ENCODE data around the gene NCAN. TPM values are rescaled to one million over a fixed set of nuclear protein-coding genes. Genes with fewer than 3 reads are reported as not detected.

The NCAN gene
- polyA plus RNA-seq, 1 donor (not counting 4 experiments of a cell fraction or from before 2014, with no cell fraction given): not detected

DNA sequence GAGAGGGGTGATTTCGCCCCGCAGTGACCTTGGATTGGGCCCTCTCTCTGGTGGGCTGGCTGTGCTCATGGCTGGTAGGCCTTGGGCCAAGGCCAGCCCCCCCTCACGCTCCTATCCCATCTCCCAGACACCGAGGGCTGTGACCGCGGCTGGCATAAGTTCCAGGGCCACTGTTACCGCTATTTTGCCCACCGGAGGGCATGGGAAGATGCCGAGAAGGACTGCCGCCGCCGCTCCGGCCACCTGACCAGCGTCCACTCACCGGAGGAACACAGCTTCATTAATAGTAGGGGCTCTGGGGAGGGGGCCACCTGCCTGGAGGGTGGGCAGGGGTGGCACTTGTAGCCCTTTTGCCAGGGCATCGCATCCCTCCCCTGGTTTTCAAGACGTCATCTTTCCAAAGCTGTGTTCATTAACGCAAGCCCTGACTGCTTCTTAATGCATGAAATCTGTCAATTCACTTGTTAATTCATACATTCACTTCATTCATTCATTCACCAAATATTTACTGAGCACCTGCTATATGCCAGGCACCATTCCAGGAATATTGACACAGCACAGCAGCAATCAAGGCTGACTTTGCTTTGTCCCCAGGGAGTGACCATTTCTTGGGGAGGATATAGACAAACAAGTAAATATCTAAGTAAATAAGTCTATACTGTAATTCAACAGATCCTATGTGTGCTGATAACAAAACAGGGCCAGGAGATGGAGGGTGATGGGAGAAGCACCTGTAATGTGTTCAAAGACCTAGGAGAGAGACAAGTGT, 26.6 kb downstream of the NCAN start:
- Histone ChIP-seq H3K4me3 (ENCODE audit: control insufficient read depth in 2 of 3, extremely low read depth in 1 of 3, insufficient read depth in 2 of 3, low read depth in 1 of 3, low read length in 3 of 3) (no peak overlapping the region), H3K9me3 (ENCODE audit: control insufficient read depth, low read depth, low read length) (peaks cover 12% of the 10 kb centered on the region), H4K20me1 (ENCODE audit: control insufficient read depth, extremely low read depth, insufficient read depth, low read length) (no peaks in the 10 kb centered on the region), H3K9ac (ENCODE audit: control insufficient read depth, extremely low read depth, insufficient read depth, low read length) (no peak overlapping the region), H3K27ac (ENCODE audit: control insufficient read depth, insufficient read depth, low read length) (no peak overlapping the region), H3K27me3 (ENCODE audit: control insufficient read depth, extremely low read depth, insufficient read depth, low read length) (peaks cover 6% of the 10 kb centered on the region), H3K4me2 (ENCODE audit: control insufficient read depth, extremely low read depth, insufficient read depth, low read depth, low read length) (no peak overlapping the region), H2AFZ (ENCODE audit: control insufficient read depth, low read length) (no peak overlapping the region), H3K79me2 (ENCODE audit: control insufficient read depth, insufficient read depth, low read length) (no peaks in the 10 kb centered on the region), H3K36me3 (ENCODE audit: control insufficient read depth in 2 of 2, extremely low read depth in 1 of 2, insufficient read depth in 2 of 2, low read length in 2 of 2) (no peaks in the 10 kb centered on the region), H3K9me1 (ENCODE audit: control insufficient read depth, extremely low read depth, insufficient read depth, low read length) (no peaks in the 10 kb centered on the region), H3K4me1 (ENCODE audit: control insufficient read depth, extremely low read depth, insufficient read depth, low read length) (no peaks in the 10 kb centered on the region)
- DNase-seq (ENCODE audit: low read depth, low spot score) (no peak), FAIRE-seq (no peak)
- TF ChIP-seq, protein P1, sequence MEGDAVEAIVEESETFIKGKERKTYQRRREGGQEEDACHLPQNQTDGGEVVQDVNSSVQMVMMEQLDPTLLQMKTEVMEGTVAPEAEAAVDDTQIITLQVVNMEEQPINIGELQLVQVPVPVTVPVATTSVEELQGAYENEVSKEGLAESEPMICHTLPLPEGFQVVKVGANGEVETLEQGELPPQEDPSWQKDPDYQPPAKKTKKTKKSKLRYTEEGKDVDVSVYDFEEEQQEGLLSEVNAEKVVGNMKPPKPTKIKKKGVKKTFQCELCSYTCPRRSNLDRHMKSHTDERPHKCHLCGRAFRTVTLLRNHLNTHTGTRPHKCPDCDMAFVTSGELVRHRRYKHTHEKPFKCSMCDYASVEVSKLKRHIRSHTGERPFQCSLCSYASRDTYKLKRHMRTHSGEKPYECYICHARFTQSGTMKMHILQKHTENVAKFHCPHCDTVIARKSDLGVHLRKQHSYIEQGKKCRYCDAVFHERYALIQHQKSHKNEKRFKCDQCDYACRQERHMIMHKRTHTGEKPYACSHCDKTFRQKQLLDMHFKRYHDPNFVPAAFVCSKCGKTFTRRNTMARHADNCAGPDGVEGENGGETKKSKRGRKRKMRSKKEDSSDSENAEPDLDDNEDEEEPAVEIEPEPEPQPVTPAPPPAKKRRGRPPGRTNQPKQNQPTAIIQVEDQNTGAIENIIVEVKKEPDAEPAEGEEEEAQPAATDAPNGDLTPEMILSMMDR (optimal IDR thresholded peaks at IDR 0.05 in 1 of 3, IDR thresholded peaks at IDR 0.05 in 1 of 3, conservative IDR thresholded peaks at IDR 0.05 in 1 of 3; ENCODE audit: extremely low read depth in 1 of 3, insufficient read depth in 2 of 3, low read length in 3 of 3): no peak
- dilution Hi-C loops (cut with MboI; ENCODE audit: extremely low pct_ligation_motif_present, low sequenced_read_pairs): no loop called here

DNA sequence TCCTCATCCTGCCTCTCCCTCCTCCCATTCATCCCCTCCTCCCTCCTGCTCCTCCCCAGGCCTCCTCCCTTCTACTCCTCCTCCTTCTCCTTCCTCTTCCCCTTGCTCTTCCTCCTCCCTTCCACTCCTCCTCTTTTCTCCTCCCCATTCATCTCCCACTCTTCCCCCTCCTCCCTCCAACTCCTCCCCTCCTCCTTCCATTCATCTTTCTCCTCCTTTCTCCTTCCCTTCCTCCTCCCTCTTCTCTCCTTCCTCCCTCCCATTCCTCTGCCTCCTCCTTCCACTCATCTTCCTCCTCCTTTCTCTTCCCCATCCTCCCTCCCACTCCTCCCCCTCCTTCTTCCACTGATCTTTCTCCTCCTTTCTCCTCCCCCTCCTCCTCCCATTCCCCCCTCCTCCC, 27.9 kb downstream of the NCAN start:
- DNase-seq (ENCODE audit: low read depth, low spot score): no peak
- Histone ChIP-seq H3K4me2 (ENCODE audit: control insufficient read depth, extremely low read depth, insufficient read depth, low read depth, low read length) (no peak overlapping the region), H3K9me3 (ENCODE audit: control insufficient read depth, low read depth, low read length) (peaks cover 3% of the 10 kb centered on the region), H4K20me1 (ENCODE audit: control insufficient read depth, extremely low read depth, insufficient read depth, low read length) (no peaks in the 10 kb centered on the region), H3K27ac (ENCODE audit: control insufficient read depth, insufficient read depth, low read length) (no peak overlapping the region), H3K4me1 (ENCODE audit: control insufficient read depth, extremely low read depth, insufficient read depth, low read length) (no peaks in the 10 kb centered on the region), H3K4me3 (ENCODE audit: control insufficient read depth in 2 of 3, extremely low read depth in 1 of 3, insufficient read depth in 2 of 3, low read depth in 1 of 3, low read length in 3 of 3) (no peak overlapping the region), H3K79me2 (ENCODE audit: control insufficient read depth, insufficient read depth, low read length) (no peaks in the 10 kb centered on the region), H3K27me3 (ENCODE audit: control insufficient read depth, extremely low read depth, insufficient read depth, low read length) (peaks cover 6% of the 10 kb centered on the region), H3K36me3 (ENCODE audit: control insufficient read depth in 2 of 2, extremely low read depth in 1 of 2, insufficient read depth in 2 of 2, low read length in 2 of 2) (no peaks in the 10 kb centered on the region), H3K9me1 (ENCODE audit: control insufficient read depth, extremely low read depth, insufficient read depth, low read length) (no peaks in the 10 kb centered on the region), H3K9ac (ENCODE audit: control insufficient read depth, extremely low read depth, insufficient read depth, low read length) (no peak overlapping the region), H2AFZ (ENCODE audit: control insufficient read depth, low read length) (no peak overlapping the region)
- TF ChIP-seq EZH2 (IDR thresholded peaks at IDR 0.05; ENCODE audit: low read length): no peak
- TF ChIP-seq, protein P1 (optimal IDR thresholded peaks at IDR 0.05 in 1 of 3, IDR thresholded peaks at IDR 0.05 in 1 of 3, conservative IDR thresholded peaks at IDR 0.05 in 1 of 3; ENCODE audit: extremely low read depth in 1 of 3, insufficient read depth in 2 of 3, low read length in 3 of 3): no peak
- FAIRE-seq: no peak
- dilution Hi-C loops (cut with MboI; ENCODE audit: extremely low pct_ligation_motif_present, low sequenced_read_pairs): no loop called here

Data from keratinocyte (primary cell).